NCI-H1930 (cell line): ENCODE measurements around the gene TTC29.
"Not testable (repeated sequence)": the region's sequence is repeated elsewhere in the genome, so short reads cannot be mapped to it uniquely, and the experiment has no call there.

Source experiments
- DNase-seq, 2 experiments: peaks; one replicate each; lab custom pipeline; 2025; lab: John Stamatoyannopoulos, UW

Gene TTC29

DNA sequence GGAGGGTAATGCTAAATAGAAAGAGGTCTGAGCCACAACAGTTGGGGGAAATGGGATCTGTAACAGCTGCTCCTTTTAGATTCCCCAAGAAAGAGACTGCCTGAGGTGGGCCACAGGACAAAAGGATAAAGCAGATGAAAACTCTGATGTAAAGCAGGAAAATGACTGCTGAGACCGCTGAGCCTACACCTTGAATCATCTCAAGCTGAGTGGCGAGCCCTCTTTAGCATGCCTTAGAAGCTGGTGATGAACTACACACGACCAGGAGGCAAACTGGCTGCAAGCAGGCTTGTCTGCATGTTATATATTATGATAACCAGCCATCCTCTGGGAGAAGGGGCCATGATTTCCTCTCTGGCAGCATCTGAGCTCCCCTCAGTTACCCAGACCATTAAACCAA, 88.4 kb downstream of the TTC29 start:
- no peak for DNase-seq

DNA sequence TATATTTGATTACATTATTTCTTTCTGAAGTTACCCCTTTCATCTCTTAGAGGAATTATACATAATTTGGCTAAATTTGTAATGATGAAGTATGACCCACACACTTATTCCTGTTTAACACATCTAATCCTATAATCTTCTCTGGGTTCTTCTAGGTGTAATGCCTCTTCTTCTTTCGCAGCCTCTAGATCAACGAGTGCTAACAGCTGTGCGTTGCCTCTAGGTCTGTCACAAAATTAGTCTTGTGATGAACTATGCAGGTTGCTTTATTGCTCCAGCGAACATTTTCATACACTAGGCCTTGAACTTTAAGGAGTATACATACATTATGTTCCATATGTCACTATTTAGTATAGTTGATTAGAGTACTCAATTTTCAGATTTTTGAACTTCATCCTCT, 89.9 kb downstream of the TTC29 start:
- DNase-seq, result no peak

DNA sequence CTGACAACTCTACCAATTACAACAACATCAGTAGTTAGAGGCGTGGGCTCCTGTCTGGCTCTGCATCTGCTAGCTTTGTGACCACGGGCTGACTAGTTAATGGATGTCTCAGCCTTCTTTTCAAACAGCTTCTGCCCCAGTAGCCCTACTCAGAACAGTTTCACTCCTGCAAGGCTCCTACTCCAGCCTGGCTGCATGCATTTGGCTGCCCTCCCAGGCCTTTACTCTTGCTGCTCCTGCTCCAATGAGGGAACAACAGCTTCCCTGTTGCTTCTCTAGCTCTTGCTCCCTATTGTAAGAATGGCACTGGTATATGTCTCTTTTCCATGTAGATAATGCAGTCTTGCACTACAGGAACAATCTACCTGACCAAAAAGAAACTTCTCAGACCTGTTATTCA, 93.3 kb downstream of the TTC29 start:
- DNase-seq, result no peak

DNA sequence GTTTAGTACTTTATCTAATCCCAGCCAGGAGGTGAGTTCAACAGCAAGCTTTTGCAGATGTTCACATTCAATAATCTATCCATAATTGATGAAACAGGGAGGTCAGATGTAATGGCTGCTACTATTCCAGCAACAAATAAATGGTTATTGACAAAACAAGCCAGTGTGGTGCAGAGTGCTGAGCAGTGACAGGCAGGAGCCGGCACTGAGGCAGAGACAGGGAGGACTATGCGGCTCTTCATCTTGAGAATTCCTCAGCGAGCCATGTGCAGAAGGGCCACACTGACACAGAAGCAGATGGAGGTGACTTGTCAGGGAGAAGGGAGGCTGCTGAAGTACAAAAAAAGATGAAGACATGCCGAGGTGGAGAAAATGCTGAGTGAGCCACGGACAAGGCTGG, 98.3 kb downstream of the TTC29 start:
- no peak for DNase-seq

DNA sequence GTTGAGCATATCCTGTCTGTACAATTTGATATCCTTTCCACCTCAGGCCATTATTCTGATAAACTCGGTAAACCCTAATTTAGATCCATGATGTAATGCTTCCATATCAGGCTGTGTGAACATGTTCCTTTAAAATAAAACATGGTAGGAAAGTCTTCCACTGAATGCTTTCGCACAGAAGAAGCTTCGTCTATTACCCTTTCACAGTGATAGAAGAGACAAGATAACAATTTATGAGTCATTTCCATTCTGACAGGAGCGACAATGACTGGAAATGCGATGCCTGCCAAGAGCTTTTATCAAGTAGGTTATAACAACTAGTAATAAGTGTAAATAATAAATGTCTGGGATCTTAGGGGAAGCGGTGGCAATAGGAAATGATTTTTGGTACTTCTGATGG, 98.8 kb downstream of the TTC29 start:
- DNase-seq, result no peak

DNA sequence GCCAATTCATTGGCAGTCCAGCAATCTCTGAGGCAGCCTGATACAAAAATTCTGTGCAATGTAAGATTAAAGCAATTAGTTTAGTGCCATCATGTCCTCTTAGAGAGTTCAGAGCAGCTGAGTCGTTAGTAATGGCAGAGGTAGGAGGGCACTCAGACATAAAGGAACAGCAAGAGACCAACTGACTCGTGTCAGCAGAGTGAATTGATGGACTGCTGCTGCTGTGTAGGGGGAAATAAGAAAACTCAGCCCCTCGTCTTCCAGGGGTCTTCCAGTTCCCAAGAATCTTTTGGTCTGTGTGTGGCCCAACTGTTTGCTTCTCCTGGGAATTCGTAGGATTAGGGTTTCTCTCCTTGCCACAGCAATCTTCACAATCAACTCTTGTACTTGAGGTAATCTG, 100.9 kb downstream of the TTC29 start:
- no peak for DNase-seq

DNA sequence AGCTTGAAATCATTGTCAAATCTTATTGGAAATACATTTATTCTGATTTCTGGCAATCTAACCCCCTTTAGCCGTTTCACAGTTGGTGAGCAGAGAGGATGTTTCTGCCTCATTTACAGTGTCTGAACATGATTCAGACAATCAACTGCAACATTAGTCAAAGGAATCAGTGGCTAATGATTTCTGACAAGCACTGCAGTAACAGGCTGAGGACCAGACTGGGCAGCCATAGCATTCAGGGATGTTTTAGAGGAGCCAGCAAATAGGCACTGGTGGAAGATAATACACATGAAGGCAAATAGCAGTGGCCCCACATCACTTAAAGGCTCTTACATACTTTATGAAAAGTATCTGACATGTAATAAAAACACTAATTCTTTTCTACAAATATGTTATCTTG, 102.8 kb downstream of the TTC29 start:
- no peak for DNase-seq

DNA sequence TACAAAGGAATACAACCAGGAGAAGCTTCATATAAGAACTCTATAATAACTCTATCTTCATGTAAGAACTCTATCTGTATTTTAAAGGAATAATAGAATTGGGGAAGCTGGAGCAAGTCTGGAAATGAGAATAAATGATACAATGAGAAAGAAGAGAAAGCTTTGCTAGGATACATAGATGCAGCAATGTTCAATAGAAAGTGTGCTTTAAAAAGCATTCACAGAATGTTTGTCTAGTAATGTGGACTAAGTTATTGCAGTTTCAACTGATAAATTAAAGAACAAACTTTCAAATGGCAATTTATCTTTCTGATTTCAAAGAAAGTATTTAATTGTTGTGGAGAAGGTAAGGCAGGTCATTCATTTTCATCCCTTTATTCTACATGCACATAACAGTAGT, 104.9 kb downstream of the TTC29 start:
- no peak for DNase-seq

DNA sequence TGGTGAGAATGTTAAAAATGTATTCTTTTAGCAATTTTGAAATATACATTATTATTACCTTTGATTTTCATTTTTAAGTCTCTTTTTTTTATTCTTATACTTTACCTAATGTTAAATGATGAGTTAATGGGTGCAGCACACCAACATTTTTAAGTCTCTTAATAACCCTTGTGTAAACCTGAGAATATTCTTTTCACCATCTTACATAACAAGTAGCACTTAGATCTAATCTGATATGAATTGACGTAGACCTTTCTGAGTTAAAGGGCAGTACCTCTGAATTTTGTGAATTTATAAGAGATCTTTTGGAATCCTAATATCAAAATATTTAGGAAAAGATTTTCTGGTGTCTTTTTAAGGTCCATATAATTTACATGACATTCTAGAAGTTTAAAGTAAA, 110.6 kb downstream of the TTC29 start:
- no peak for DNase-seq

DNA sequence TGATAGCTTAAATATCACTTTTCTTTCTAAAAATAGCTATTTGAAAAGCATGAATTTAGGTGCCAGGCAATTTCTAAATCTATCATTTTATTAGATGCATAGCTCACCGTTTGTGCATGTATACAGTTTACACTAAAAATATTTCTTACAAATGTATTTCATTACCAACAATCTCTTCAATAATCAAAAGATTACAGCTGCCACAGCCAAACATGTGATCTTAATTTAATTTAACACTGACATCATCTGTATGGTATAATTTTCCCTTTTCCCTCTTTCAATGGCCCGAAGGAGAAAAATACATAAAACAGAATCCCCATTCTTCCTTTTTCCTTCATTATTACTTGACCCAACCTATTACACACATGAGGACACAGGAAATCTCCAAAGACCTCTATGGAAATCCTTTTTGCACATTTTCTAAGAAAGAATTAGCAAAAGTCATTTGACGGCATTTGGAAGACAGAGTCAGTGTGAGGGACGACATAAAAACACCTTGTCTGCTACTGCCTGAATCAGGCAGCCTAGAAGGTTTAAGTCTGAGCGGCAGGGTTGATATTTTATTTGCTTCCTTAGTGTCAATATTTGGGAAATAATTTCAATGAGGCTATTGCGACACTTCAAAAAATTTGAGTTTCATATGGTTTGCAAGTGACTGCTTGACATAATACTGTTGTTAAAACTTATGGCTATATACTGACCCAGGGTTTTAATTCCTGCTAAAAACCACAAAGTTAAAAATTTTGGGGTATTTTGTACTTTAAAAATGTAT, 111.2 kb downstream of the TTC29 start:
- DNase-seq, result no peak

DNA sequence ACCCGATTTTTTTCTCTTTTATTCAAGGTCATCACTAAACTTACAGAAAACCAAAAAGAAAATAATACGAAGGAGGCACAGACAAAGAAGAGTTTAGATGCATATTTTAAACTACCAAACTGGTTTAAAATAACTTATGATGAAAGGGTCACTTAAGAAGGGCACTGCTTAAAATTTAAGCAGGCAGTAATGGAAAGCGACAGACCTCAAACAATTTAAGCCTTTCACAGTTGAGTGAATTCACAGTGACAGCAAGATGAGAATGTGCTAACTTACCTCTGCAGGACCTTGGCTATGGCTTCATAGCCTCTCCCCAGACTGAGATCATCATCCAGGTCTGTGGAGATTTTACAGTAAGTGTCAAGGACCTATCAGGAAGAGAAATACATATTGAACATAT, 112.1 kb downstream of the TTC29 start:
- no peak for DNase-seq

DNA sequence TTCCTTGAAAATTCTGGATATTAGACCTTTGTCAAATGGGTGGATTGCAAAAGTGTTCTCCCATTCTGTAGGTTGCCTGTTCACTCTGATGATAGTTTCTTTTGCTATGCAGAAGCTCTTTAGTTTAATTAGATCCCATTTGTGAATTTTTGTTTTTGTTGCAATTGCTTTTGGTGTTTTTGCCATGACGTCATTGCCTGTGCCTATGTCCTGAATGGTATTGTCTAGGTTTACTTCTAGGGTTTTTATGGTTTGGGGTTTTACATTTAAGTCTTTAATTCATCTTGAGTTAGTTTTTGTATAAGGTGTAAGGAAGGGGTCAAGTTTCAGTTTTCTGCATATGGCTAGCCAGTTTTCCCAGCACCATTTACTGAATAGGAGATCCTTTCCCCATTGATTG, 122.7 kb downstream of the TTC29 start:
- not testable (repeated sequence) for DNase-seq

DNA sequence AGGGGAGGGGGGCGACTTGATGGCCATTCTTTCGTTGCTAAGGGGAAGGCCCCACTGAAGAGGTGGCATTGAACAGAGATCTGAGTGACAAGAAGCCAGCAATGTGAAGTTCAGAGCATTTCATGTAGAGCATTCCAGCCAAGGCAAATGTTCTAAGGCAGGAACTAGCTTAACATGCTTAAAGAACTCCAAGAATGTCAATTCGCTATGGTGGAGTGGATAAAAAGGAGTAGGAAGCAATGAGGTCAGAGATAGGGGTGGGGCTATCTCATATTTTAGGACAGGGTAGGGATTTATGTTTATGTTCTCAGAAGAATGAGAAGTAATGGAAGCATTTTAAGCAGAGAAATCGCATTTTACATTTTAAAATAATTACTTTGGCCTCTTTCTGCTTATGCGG, 130.9 kb downstream of the TTC29 start:
- DNase-seq, result no peak

DNA sequence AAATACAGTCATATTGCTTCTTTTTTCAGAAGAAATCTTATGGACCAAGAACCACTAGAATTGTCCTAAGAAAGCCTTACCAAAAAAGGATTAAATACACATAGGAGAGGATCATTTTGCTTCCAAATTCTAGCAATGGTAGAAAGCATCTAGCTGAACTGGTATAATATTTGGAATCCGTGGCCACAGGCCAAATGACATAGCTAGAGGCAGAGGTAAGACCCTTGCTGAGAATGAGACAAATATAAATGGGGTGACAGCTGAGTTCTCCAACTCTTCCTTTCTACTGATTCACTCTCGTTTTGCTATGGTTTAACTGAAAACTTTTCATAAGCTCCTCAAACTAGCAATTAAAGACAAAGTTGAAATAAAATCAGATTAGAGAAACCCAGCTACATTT, 150.0 kb downstream of the TTC29 start:
- DNase-seq, result no peak

DNA sequence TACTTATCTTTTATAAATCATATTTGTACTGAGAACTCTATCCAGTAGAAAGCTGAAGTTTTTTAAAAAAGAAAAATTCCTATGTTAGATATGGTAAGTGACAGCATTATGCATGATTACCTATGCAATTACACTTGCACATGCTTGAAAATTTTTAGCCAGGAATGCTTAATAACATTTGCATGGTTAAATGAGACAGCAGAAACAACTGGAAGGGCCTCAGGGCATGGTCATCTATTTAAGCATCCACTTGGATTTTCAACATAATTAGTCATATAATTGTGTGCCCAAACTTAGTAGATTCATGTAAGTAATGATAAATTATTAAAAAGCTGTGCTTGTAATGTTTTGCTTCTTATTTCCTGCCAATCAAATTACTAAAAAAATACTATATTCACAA, 151.9 kb downstream of the TTC29 start:
- no peak for DNase-seq

DNA sequence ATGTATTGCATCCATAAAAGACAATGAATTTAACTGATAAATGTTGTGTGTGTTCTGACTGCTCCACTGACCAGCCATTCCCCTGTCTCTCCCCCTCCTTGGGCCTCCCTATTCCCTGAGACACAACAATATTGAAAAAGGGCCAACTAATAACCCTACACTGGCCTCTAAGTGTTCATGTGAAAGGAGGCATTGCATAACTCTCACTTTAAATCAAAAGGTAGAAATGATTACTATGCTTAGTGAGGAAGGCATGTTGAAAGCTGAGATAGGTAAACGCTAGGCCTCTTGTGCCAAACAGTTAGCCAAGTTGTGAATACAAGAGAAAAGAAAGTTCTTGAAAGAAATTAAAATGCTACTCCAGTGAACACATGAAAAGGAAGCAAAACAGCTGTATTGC, 154.2 kb downstream of the TTC29 start:
- DNase-seq, result no peak

DNA sequence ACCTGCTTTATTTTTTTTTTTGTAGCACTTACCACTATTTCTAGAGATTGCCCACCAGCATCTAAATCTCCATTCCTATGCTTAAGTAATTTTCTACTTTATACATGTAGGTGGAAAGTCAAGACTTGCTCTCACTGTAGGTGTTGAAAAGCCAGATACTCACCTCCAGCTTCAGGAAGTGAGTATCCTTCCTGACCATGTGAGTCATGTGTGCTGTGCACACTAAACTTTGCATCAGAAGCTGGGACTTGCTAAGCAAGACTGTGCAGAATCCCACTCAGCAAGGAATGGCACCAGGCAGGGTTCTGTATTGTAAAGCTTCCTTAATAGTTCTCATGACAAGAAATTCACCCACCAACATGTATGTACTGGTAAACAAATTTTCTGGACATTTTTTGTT, 155.1 kb downstream of the TTC29 start:
- DNase-seq, result no peak

DNA sequence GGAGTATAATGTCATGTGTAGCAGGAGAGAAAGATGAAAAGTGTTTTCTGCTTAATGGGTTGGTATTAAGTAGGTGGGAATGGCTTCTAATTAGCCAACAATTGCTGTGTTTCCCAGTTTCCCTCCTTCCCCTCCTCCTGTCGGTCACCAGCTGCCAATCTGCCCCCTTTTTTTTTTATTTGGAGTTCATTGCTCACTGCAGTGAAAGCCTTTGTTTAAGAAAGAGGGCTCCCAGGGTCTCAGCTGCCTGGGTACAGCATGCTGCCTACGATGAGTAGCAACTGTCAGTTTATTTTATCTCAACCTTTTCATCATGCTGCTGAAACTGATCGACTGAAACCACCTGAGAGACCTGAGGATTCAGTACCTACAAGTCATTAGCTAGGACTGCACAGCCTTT, 157.9 kb downstream of the TTC29 start:
- no peak for DNase-seq

DNA sequence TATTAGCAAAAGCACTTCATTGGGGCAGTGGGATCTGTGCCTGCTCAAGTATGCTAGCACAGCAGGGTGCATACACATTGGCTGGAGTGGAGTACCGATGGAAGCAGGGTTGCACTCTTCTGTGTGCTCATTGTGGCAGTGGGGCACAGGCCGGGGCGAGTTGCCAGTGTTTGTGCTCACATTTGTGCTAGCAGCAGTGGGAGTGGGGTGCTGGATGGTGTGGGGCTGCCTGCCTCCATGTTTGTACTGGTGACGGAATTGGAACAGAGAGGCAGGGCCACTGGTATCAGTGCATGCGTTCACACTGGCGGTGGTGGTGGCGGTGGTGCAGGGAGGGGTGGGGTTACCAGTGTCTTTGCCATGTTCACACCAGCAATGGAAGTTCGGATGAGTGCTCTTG, 169.0 kb downstream of the TTC29 start:
- DNase-seq, result no peak

DNA sequence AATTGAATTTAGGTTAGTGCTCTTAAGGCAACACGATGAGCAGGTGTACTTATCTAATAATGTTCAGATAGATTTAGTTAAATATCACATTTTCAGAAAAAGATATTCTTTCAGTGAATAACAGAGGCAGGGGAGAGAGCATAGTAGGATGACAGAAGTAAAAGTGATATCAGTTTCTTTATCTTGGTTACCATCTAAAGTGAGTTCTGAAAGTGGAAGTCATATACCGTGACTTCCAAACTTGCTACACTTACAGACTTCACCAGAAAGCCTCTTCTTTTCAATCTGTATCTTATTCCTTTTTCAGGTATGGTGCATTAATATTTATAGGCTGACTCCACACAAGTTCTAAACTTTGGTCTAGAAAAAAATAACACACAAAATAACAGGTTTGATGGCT, 182.1 kb downstream of the TTC29 start:
- DNase-seq, result no peak

DNA sequence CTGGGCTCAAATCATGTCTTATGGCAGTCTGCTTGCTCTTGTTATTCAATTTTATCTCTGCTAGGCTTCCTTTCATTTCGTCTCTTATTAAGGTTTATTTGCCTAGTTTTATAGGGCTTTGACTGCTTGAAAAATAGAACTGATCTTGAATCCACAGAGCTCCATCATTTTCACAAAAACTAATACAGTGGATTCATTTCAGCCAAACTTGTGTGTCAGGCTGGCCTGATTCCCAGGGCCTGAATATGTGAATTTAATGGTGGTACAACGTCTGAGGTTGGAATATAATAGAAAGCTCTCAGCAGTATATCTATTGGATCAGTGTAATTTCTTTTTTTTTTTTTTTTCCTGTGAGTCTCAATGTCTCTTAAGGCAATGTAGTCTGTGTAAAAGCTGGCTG, 183.6 kb downstream of the TTC29 start:
- peak; percentile 70 to 72 for DNase-seq

DNA sequence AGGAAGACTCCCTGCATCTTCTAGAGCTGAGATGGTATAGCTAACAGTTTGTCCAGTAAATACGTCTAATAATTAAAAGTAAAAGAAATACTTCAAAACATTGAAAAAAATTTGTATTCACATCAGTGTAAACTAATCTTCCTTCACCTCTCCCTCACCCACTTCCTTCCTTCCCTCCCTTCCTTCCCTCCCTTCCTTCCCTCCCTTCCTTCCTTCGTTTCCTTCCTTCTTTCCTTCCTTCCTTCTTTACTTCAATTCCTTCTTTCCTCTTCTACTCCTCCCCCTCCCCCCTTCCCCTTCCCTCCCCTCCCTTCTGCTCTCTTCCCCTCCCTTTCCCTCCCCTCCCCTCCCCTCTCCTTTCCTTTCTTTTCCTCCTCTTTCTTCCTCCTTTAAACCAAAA, 203.2 kb downstream of the TTC29 start:
- no peak for DNase-seq

DNA sequence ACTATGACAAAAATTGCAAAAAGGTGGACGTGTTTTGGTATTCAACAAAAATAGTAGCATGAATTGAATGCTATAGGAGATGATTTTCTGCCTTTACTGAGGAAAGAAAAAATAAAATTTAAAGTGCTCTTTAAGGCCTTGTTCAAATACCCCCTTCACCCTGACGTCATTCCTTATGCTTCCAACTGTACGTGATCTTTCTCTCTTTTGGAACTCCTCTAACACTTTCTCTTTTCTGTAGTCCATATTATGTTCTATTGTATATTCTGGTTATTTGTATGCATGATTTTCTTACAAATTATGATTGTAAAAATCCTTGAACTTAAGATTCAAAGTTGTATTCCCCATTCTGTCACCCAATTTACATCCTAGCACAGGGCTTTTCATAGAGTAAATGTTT, 206.5 kb downstream of the TTC29 start:
- no peak for DNase-seq

DNA sequence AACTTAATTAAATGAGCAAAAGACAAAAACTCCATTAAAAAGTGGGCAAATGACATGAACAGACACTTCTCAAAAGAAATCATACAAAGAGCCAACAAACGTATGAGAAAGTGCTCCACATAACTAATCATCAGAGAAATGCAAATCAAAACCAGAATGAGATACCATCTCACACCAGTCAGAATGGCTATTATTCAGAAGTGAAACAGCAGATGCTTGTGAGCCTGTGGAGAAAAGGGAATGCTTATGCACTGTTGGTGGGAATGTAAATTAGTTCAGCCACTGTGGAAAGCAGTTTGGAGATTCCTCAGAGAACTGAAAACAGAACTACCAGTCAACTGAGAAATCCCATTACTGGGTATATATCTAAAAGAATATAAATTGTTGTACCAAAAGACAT, 222.1 kb downstream of the TTC29 start:
- DNase-seq, result not testable (repeated sequence)

DNA sequence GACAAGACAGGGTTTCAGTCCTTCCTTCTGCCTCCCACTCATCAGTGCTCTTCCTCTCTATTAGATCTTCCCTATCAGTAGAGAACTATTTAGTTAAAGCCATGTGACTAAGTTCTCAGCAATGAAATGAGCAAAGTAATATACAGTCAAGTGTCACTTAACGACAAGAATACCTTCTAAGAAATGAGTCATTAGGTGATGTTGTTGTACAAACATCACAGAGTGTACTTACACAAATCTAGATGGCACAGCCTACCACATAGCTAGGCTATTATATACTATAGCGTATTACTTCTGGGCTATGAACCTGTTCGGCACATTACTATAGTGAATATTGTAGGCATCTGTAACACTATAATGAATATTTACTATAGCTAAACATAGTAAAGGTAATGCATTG, 235.7 kb downstream of the TTC29 start:
- DNase-seq, result no peak
